ENCODE measurements around the gene FBLN2.

DNA sequence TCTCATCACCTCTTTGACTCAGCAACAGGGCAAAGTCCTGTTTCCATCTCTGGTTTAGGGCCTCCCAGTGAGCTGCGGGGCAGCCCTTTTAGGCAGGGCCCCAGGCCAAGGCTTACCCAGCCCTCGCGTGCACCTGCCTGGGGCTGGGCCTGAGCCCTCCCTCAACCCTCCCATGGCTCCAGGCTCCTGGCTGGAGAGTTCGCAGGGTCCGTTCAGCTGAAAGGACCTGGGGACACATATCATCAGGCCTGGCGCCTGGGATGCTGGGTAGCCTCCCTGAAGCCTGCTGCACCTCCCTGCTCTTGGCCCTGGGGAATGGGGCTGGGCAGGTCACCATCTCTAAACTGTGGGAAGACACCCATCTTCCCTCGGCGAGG lies 39.1 kb upstream of the FBLN2 start:
- TF ChIP-seq, protein P1, sequence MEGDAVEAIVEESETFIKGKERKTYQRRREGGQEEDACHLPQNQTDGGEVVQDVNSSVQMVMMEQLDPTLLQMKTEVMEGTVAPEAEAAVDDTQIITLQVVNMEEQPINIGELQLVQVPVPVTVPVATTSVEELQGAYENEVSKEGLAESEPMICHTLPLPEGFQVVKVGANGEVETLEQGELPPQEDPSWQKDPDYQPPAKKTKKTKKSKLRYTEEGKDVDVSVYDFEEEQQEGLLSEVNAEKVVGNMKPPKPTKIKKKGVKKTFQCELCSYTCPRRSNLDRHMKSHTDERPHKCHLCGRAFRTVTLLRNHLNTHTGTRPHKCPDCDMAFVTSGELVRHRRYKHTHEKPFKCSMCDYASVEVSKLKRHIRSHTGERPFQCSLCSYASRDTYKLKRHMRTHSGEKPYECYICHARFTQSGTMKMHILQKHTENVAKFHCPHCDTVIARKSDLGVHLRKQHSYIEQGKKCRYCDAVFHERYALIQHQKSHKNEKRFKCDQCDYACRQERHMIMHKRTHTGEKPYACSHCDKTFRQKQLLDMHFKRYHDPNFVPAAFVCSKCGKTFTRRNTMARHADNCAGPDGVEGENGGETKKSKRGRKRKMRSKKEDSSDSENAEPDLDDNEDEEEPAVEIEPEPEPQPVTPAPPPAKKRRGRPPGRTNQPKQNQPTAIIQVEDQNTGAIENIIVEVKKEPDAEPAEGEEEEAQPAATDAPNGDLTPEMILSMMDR (IDR thresholded peaks at IDR 0.05), result no peak
- TF ChIP-seq POLR2A (IDR thresholded peaks at IDR 0.05), result no peak
- no peak for TF ChIP-seq POLR2AphosphoS5 (IDR thresholded peaks at IDR 0.05)
- no peak for TF ChIP-seq EP300 (IDR thresholded peaks at IDR 0.05)
